Putamen (tissue), 1 donor: ENCODE data around the gene VTN.

Experiments
- DNase-seq: peaks from one replicate; pipeline ENCODE4 v3.0.0-alpha.2; 2016; ENCODE audit warnings: low spot score

Gene VTN

DNA sequence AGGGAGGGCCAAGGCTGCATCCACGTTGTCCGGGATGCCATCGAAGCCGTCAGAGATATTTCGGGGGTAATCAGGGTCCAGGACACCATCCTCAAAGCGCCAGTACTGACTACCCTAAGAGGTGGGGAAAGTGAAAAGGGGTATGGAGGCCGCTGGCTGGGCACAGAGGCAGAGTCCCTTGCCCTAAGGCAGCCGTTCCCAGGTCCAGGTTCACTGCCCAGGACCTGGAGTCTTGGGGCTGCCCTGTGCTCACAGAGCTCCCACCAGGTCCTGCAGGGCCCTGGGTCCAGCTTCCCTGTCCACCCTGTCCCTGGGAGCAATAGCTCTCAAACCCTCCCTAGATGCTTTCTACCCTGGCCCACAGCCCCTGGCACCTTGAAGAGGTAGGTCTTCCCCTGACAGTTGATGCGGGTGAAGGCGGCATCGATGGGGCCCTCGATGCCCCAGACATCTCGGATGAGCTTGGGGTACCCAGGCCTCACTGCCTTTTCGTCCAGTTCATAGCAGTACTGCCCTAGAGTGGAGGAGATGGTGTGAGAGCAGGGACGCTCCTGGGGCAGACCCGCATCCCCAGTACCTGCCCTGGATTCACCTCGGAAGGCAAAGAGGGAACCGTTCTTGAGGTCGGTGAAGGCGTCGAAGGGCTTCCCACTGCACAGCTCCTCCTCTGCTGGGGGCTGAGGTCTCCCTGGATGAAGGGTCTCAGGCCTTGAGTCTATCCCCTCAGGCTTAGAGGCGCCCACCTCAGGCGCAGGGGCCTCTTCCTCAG, 1.0 kb downstream of the VTN start:
- no peak for DNase-seq

DNA sequence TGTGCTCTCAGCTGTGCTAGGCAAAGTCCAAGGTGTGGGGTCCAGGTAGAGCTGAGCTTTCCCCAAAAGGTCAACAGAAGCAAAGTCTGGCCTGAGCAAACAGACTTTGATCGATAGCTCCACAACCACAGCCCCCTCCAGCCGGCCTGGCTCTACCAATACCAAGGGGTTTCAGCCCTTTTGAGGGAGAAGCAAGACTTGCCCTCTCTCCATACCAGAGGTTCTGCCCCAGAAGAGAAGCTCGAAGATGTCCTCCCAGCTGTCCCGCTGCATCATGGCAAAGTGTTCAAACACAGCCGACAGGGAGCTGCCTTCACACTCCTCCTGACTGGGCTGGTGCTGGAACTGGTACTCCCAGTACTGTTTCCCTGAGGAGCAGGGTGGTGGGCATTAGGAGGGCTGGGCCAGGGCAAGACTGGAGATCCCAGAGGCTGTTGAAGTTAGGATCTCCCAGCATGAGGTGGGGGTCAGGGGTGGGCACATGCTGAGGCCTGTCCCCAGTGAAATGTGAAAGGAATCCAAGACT, 1.7 kb downstream of the VTN start:
- no peak for DNase-seq

DNA sequence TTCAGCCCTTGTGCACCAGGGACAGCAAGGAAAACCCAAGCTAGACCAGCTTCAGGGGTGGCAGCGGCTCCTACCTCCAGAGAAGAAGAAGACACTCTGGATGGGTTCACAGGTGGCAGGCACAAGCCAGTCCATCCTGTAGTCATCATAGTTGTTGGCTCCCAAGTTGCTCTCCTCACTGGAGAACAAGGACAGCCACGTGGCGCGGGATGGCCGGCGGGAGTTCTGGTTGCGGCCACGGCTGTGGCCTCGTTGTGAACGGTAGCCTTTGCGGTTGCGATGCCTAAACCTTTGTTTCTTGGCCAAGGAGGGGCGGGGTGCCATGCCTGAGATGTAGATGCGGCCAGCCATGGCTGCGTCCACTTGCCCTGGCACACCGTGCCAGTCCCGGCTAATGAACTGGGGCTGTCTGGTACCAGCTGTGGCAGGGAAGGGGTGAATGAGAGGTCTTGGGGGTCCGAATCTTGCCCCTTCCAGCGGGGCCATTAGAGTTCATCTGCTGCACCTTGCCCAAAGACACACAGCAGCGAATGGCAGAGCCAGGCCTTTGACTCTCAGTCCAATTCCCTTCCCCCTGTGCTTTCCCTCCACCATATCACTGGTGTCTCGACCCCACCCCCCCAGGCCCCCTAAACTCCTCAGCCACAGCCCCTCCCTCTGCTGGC, 2.3 kb downstream of the VTN start:
- no peak for DNase-seq

DNA sequence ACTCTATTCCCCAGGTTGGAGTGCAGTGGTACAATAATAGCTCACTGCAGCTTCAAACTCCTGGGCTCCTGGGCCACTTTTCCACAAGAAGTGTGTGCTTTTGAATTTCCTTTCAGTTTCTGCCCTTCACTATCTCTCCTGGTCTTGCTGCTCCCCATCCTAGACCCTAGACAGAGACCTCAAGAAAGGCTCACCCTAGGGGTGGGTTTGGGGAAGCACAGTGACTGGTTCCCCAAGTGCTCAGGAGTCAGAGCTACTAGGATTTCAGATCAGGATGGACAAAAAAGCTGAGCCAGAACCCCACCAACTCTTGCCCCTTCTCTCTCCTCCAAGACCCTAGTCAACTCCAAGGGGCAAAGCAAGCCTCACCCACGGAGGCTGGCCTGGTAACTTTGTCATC, 3.5 kb downstream of the VTN start:
- DNase-seq, result no peak

DNA sequence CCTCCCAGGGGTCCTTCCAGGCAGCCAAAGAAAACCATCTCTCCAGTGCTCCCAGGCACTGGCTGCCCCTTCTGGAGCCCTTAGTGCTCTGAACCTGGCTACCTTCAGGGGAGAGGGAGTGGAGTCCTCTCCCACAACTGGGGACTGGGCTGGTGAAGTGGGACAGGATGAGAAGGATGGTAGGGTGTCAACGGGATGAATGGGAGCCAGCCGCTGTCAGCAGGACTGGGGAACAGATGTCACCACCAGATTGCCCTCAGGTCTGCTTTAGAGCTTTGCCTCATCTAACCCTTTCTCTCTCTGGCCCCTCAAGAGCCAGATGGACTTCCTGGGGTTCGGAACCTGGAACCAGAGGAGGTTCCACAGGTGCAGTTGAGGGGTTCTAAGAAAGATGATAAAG, 4.6 kb downstream of the VTN start:
- DNase-seq, result no peak

DNA sequence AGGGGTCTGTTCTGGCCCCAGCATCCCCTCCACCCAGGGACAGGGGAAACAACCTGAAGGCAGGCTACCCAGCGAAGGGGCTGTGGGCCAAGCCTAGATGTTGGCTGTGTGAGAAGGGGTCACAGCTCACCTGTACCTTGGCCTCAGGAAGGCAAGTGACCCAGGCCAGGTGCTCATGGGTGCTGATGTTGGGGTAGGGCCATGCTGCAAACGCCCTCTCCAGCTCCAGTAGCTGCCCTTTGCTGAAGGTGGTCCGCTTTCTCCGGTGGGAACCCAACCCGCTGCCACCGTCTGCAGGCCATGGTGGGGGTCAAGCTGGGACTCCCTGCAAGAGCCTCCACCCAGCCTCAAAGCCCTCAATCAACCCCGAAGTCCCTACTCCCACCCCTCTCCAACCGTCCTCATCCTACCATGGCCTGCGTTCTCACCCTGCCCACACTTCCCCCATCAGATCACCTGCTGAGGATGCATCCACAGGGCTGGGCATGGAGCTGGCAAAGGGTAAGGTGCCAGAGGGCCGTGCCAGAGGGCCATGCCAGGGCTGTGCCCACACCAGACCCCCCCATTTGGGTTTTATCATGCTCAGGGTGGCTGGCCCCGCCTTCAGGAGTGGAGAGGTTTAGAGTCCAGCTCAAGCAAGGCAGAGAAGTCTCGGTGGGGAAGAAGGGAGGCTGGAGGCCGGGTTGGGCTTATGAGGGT, 5.3 kb downstream of the VTN start, which contains the start of gene SEBOX:
Gene SEBOX, minus strand, starts transcription at position 535 of the 699 bp plus-strand sequence. Its CDS starts 48 bp downstream, at position 487.
- DNase-seq, result no peak

DNA sequence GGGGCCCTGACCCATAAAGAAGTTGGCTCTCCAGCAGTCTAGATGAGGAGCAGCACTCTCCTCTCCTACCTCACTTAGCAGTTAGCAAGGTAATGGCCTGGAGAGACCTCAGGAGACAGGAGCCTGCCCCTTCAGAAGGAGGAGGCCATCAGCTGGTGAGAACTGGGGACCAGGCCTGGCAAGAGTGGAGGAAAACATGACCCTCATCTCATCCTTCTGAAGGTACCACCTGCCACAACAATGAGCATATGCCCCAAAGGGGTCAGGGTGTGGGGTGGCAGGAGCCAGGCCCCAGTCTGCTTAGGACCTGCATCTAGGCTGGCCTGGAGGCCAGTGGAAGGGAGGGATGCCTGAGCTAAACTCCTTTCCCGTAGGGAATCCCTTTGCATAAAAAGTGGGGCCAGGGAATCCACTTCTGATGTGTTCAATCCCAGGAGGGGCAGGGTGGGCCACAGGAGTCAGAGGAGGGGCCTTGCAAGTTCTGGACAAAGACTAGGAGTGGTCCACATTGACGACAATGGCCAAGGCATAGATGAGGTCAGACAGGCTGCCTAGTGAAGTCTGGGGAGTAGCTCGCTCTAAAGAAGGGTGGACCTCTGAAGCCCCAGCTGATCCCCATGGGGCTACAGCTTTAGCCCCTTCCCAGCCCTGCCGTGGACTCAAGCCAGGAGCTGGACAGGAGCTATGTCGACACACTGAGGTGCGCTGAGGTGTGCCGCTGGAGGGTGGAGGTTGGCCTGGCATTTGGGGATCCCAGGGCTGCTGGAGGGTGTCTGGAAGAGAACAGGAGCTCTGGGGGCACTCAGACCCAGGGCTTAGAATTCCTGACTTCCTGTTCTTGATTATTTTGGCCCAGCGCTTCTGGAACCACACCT, 6.1 kb downstream of the VTN start:
- DNase-seq, result no peak

DNA sequence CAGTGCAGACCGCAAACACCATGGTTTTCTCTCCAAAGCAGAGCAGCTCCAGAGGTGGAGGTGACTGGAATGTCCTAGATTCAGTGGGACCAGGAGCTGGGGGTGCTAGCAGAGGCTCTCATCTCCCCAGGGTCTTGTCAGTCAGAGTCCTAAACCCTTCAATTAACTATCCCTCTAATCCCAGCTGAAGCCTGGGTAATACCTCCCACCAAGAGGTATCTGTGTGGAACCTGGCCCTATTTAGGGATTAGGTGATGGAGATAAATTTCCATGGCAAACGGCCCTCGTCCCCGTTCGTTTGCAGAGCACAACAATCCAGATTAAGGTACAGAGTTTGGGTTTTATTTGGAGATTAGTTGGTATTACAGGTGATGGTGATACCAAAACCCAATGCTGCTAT, 6.9 kb downstream of the VTN start:
- DNase-seq, result no peak

DNA sequence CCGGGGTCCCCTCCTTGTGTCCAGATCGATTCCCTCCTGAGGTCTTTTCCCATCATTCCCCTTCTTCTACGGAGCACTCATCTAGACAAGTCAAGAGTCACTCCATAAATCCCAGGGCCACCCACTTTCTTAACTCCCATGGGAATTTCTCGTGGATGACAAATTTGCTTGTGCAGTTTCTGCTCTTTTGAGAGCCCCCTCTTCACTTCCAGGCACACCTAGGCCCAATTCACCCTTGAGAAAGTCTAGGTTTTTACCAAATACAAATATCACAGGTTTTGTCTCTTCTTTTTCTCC, 12.3 kb downstream of the VTN start:
- no peak for DNase-seq

DNA sequence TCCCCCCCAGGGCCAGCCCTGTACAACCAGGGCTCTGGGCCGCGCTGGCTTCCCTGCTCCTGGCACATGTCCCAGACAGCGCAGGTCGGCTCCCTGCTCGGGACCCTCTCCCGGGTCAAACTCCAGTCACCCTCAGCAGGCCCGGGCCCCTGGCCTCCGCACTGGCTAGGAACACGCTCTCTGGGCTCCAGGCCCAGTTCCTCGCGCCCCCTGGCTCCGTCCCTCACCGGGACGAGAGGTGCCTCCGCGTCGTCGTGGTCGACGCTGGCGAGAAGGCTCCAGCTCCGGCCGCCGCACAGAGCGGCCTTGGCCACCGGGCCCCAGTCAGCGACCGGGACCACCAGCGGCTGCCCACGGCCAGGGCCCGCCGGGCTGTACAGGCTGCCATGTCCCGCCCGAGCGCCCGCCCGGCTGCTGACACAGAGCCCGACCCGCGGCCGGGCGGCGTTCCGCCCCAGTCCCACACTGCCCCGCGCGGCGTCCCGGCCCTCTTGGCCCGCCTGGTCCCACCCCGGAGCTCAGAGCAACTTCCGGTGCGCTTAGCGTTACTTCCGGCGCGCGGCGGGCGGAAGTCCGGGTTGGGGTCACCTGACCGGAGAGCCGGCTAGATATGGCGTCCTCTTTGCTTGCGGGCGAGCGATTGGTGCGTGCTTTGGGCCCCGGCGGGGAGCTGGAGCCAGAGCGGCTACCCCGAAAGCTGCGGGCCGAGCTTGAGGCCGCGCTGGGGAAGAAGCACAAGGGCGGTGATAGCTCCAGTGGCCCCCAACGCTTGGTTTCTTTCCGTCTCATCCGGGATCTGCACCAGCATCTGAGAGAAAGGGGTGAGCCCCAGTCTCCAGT, 12.8 kb downstream of the VTN start, which contains the start of gene POLDIP2:
Gene POLDIP2, minus strand, starts transcription at position 467 of the 840 bp plus-strand sequence. Its CDS starts 79 bp downstream, at position 388.
- peak; percentile 94 for DNase-seq

DNA sequence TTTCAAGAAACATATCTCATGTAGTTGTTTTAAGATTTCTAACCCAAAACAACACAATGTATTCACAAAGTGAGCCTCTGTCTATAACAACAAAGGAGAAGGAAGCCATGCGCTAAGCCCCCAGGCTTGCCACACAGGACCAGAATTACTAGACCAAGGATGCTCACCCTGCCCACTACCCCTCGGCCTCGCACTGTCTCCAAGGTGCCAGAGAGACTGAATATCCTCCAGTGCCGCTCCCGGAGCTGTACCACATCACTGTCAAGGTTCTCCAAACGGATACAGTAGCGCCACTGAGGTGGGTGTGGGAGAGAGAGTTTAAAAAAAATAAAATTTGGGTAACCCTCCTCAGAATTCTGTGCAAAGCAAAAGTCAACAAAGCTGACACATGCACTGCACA, 19.8 kb downstream of the VTN start:
- DNase-seq, result no peak

DNA sequence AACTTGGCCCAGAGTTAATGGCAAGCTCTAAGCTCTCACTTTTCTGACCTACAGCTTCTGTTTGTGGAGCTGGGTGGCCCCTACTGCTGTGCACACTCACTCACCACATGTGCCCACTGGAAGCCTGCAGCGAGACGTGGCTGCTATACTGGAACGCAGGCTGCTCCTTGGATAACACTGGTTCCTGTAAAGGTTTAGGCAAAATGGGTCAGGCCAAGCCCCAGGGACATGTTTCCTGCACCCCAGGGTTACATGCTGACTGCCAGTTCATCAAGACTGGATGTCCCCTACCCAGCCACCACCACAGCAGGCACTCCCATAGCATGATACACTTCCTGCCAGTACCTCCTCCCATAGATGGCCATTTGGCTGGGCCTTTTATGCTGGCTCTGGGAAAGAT, 21.1 kb downstream of the VTN start:
- DNase-seq, result no peak

DNA sequence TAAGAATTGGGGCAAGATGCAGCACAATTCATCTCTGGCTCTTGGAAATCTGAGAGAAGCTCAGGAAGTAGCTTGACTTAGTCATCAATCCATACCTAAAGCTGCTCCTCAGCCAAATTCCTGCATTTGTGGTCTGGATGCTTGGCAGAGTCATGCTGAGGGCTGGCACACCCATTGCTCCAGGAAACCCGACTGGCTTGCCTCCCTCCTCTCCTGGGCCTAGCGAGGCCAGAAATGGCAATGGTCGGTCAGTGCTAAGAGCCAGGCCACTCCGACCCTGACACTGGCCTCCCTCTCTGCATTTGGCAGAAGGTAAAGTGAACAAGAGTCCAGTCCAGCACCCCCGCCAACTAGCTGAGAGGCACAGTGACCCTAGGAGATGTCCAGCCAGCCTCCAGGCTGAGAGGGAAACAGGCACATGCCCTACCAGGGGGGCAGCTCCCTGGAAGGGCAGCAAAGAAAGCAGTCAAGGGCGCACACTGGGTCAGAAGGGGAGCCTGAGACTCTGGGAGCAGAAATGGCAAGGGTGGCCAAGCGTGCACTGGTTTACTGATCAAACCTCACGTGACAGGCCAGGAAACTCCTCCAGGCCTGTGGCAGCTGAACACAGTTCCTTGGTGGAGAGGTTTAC, 22.7 kb downstream of the VTN start:
- no peak for DNase-seq

DNA sequence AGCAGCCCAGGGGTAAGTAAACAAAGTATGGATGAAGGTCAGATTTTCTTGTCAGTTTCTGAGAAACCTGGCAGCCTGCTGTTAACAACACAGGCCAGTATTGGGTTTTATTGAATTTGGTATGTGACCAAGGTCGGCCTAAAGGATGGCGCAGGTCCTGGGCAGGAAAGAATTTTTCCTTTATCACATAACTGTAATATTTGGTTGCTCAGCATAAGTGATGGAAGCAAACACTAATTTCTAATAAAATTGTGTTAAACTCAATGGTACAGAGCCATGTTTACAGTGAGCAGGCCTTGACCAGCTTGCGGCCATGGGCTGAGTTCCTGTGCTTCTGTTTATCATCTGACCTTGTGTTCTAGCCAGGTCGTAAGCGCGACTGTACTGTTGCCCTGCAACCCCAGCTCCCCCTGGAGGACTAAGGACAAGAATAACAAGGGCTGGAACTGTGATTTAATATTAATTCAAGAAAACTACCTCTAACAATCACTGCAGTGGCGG, 23.3 kb downstream of the VTN start:
- no peak for DNase-seq

DNA sequence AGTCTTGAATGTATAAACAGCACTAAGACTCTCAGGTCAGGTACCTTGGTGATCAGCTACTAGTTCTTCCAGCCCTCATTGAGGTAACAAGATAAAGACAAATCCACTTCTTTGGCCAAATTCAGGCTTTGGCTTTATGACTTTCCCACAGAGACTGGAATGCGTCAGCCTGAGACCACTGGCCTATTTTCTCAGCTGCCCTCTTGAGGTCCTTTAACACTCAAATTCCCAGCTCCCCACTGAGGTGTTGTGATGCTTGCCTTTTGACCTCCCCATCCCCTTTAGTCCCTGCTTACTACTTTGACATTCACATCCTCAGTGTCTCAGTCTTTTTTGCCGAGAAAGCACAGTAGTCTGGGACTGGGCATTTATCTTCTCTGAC, 23.9 kb downstream of the VTN start:
- DNase-seq, result no peak

DNA sequence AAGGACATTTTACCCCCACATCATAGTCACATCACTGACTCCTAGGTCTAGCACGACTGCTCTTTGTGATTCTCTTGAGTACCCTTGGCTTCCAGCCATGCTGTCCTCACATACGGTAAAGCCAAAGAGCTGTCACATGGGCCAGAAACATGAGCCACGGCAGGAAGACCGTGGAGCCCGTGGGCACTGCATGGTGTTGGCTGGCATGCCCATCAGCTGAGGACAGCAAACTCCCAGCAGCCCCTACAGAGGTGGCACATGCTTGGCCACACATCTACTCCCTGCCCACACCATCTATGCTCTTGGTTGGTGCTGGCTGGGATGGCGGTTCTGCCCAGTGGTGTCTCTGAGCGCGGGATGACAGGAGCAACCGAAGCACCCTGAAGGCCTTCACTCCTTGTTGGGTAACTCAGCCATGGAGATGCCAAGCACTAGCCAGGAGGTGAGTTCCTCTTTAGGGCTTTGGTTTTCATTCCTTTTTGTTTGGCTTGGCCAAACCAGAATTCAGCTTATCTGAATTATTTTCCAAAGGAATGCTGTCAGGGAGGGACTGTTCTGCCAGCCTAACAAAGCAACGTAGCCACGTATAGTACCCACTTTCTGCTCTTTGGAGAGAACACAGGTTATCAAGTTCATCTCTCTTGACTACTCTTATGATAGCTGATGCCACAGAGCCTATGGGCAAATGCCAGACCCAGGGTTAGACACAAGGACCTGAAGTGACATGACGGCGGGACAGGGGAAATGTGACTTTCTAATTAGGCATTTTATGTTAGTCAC, 24.5 kb downstream of the VTN start:
- no peak for DNase-seq

DNA sequence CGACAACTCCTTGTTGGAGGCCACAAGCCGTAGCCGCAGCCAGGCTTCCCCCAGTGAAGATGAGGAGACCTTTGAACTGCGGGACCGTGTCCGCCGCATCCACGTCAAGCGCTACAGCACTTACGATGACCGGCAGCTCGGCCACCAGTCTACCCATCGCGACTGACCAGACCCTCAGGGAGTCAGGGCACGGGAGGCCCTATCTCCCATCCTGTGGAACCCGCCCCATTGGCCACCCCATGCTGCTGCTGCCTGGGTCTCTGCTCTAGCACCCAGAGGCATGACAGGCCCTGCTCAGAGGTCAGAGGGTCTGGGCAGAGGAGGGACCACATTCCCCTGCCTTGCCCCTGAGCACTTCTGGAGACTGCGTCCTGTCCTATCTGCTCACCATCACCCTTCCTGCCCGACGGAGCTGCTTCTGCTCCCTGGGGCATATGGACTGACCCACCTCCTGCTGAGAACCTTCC, 25.6 kb downstream of the VTN start:
- DNase-seq, result no peak

DNA sequence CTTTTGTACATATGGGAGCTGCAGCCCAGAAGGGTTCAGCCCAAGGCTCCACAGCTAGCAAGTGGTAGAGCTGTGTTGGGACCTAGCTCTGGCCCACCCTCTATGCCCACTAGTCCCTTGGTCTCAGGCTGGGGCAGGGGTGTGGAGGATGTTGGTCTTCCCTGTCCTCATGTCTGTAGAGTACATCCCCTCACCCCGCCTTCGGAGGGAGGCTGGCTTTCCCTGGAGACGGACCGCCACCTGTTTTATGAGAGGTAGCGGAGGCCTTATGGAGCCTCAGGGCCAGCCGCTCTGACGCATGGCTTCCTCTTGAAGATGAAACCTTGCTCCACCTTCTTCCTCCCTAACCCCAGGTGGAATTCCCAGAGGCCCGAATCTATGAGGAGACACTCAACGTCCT, 26.1 kb downstream of the VTN start:
- no peak for DNase-seq

DNA sequence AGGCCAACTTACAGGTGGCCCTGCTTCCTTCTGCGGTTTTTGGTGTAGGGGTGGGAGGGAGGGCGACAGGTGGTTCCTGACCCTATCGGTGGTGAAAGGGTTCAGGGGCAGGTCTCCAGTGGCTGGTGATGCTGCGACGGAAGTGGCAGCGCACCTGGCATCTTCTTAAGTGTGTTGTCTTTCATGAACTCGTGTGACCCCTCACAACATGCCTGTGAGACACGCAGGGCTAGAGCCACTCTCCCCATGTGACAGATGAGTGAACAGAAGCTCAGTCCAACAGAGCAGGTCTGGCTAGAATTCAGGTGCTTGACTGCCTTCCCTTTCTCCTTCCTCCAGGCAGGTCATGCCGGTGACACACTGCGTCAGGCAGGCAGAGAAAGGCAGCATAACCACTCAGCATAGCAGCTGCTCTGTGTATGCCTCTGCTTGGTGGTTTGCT, 26.6 kb downstream of the VTN start:
- DNase-seq, result no peak
